AG08396 (cell line): ENCODE data around the gene SARDH.
A peak's percentile ranks its signal among the peaks of the same experiment; 100 is the strongest.

Source experiments
- DNase-seq: peaks from one replicate; pipeline ENCODE4 v3.0.0; 2012; ENCODE audit warnings: low spot score, mixed read lengths

SARDH gene

GRCh38 chr9:133733796-133734533, 4.2 kb downstream of the SARDH start:
- no peak for DNase-seq

- DNase-seq, result no peak
These were observed 4.7 kb downstream of the SARDH start for GRCh38 chr9:133733421-133733795.

GRCh38 chr9:133732639-133733408, 5.3 kb downstream of the SARDH start:
- DNase-seq, result no peak

DNA sequence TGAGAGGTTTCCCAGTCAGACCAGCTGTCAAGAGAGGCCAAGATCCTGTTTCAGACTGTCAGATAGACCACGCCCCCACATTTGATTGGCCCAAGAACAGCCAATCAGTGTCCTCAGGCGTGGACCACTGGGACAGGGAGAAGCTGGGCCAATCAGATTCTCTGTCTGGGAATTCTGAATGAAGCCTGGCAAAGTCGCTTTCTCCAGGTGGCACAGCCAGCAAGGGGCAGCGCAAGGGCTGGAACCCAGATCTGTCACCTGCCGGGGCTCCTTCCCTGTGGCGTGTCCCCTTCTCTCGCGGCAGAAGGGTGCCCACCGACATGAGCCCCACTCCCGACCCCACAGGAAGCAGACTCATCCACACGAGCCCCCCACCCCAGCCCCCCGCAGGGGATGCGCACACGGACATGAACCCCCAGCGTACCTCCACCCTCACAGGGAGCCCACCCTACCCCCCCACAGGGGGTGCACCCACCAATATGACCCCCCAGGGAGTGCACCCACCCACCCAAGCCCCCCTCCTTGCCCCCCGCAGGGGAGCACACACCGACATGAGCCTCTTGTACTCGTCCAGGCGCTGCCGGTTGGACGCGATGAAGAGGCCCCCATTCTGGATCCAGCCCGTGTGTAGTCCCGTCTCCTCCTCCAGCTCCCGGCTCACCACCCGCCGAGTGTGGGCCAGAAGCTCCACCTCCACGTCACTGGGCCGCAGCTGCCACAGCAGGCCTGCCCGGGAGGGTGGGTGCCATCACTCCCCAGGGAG, 6.1 kb downstream of the SARDH start:
- peak; percentile 88 for DNase-seq

- no peak for DNase-seq
These were observed 7.0 kb downstream of the SARDH start for GRCh38 chr9:133730994-133731715.

GRCh38 chr9:133729617-133730281, 8.4 kb downstream of the SARDH start:
- no peak for DNase-seq

DNA sequence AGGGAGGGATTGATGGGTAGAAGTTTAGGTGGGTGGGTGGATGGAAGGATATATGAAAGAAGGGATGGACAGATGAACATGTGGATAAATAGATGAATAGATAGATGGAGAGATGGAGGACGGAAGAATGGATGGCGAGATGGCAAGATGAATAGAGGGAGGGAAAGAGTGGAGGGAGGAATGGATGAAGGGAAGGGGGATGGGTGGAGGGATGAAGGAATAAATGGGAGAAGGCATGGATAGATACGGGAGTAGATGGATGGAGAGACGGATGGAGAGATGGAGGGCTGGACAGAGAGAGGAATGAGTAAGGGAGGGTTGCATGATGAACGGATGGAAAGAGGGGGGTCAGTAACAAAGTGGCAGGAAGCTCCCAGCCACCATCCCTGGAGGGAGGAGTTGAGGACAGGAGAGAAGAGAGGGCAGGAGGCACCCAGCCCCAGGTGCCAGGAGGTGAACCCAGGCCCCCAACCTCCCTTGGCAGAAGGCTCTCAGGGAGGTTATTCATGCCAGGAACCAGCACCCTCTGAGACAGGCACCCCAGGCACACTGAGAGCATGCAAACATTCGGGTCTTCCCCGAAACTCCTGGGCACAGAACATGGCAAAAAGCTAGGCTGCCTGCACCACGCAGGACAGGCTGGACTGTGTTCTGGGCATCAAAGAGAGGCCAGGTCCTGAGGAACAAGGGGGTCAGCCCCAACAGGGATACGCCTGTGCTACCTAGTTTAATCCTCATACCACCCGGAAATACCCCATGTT, 9.1 kb downstream of the SARDH start:
- DNase-seq, result no peak

- DNase-seq, result no peak
These were observed 10.2 kb downstream of the SARDH start for GRCh38 chr9:133727876-133728441.

DNA sequence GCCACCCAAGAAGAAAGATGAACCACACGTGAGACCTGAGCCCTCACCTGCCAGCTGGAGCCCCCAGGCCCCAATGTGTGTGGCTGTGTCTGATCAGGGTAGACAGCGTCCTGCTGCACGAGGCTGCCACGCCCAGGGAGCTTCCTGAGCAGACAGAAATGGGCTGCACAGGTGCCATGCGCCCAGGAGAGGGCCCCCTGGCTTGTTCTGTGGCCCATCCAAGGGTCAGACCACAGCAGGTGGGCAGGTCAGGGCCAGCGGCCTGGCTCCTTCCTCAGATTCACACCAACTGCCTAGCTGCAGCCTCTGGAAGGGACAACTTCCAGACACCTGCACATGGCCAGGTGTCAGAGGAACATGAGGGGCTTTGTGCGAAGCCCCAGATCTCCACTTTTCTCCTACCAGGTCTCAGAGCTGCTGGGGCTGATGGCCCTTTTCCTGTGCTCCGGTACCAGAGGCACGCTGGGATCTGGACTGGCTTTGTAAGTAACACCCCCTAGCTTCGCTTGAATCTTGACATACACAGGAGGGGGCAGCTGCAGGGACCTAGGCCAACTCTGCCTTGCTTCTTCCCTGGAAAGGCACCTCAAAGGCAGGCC, 10.8 kb downstream of the SARDH start:
- no peak for DNase-seq

DNA sequence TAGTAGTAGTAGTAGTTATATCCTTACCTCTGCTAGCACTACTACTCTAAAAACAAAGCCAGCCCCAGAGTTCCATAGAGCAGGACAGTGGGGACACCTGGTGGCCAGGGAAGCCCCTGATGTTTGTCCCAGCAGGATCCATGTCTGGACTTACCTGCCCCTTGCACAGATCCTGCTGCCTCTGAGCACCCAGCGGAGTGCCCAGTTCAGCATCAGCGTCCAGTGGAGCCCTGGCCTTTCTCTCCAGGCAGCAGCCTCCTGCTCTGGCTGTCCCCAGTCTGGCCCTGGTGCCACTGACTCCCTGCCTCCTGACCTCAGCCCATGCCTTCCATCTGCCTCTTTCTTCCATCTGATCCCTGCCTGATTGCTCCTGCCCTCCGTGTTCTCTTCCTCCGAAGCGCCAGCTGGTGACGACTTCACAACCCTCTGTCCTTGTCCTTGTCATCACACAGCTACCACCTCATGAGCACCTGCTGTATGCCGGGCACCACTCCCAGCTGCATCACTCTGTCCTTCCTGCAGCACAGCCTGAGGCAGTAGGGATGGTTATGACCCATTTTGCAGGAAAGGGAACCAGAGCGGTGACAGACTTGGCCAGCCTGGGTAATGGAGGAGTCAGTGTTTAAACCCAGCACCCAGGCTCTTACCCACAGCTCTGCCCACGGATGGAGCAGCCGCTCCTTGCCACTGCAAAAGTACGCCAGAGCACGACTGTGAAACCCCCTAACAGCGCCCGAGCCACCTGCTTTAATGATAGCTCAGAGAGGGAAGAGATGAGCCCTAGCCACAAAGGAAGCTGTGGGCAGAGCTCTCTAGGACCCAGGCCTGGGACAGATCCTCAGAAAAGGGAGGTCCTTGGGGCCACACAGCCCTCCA, 11.5 kb downstream of the SARDH start:
- DNase-seq, result peak; percentile 69

- no peak for DNase-seq
These were observed 12.3 kb downstream of the SARDH start for GRCh38 chr9:133725886-133726285.

GRCh38 chr9:133718563-133719315, 19.4 kb downstream of the SARDH start:
- no peak for DNase-seq

- DNase-seq, result no peak
These were observed 20.8 kb downstream of the SARDH start for GRCh38 chr9:133717113-133718031.

DNA sequence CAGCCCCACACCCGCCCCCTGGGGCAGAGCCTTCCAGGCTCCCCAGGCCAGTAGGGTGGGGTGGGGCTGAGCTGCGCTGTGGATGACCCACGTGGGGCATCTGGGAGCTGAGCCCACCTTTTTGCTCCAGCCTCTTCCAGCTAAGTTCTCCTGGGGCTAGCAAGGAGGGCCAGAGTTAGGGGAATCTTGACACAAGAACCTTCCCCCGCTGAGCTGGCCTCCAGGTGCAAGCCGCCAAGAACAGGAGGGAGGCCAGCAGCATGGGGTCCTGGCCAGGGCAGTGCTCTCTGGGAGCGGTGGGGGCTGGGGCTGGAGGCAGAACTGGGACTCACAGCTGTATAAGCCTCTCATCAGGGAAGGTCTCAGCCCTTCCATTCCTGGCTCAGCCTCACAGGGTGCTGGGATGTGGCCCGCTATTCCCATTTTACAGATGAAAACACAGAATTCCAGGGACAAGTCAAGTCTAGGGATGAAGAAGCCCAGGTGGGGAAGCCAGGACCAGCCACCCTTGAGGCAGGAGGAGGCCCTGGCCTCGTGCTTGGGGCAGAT, 21.5 kb downstream of the SARDH start:
- no peak for DNase-seq

DNA sequence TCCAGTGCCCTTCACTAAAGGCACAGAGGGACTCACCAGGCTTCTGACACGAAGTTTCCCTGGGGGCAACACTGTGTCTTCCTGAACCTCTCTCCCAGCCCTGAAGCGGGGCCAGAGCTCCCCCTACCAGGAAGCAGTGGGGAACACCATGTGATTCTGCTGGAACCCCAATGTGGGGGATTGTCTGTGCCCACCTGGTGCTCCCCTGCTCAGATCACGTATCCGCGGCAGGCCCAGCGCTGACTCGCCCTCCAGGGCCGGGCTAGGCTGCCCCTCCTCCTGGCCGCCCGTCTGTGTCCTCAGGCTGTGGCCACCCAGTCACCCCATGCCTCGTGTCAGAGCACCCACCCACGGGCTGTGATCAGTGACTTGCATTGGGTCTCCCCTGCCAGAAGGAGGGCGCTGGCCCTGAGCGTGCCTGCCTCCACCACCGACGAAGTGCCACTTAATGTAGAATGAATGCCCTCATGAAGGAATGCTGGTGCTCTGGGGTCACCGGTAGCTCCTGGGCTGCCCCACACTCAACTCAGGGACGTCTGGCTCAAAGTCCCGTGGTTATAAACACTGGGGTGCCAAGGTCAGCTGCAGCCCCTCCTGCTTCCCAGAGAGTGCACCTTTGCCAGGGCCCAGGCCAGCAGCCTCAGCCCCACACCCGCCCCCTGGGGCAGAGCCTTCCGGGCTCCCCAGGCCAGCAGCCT, 22.1 kb downstream of the SARDH start:
- no peak for DNase-seq

GRCh38 chr9:133715295-133715865, 22.8 kb downstream of the SARDH start:
- DNase-seq, result no peak
